Aorta (tissue), 5 donors: ENCODE results near the gene SLC25A12. TPM values are rescaled to one million over a fixed set of nuclear protein-coding genes. Genes with fewer than 3 reads are reported as not detected.

ENCODE experiments used
- ATAC-seq: fragments of 200-7000 bp; cut with Tn5 transposase; one replicate; pipeline ENCODE4 v1.9.1; 2022; ENCODE audit warnings: moderate library complexity; ENCODE audit not compliant: low FRiP score
- DNase-seq, 2 donors: peaks; one replicate each; pipeline ENCODE4 v3.0.0-alpha.2; 2020
- H3K27ac ChIP-seq, 2 donors: one replicate each; pipeline ENCODE4 v1.5.1; 2013; ENCODE audit warnings: low read length in 2 of 2, mild to moderate bottlenecking in 2 of 2, moderate library complexity in 2 of 2, control low read depth in 1 of 2, inconsistent platforms in 1 of 2, low read depth in 1 of 2
- H3K27me3 ChIP-seq, 2 donors: one replicate each; pipeline ENCODE4 v1.6.1; 2013; ENCODE audit warnings: control low read depth in 1 of 2, low read length in 1 of 2, mild to moderate bottlenecking in 1 of 2, moderate library complexity in 1 of 2; ENCODE audit not compliant: insufficient read depth in 2 of 2, control insufficient read depth in 1 of 2
- H3K36me3 ChIP-seq, 2 donors: one replicate each; pipeline ENCODE4 v1.6.1; 2013; ENCODE audit warnings: control low read depth in 1 of 2, low read length in 1 of 2, mild to moderate bottlenecking in 1 of 2; ENCODE audit not compliant: insufficient read depth in 2 of 2, control insufficient read depth in 1 of 2
- H3K4me1 ChIP-seq, 2 donors: one replicate each; pipeline ENCODE4 v1.6.1; 2013; ENCODE audit warnings: low read length in 2 of 2, control low read depth in 1 of 2, mild to moderate bottlenecking in 1 of 2, moderate library complexity in 1 of 2; ENCODE audit not compliant: insufficient read depth in 2 of 2, control insufficient read depth in 1 of 2
- H3K4me3 ChIP-seq, 2 donors: one replicate each; pipeline ENCODE4 v1.5.1; 2013; ENCODE audit warnings: low read length in 2 of 2, control low read depth in 1 of 2, mild to moderate bottlenecking in 1 of 2
- H3K9me3 ChIP-seq: one replicate; pipeline ENCODE4 v1.6.1; 2013; ENCODE audit warnings: mild to moderate bottlenecking, low read length; ENCODE audit not compliant: control insufficient read depth
- WGBS, 2 donors: extraction: QIAGEN DNeasy Blood & Tissue Kit; methylation state at CpG; one replicate each; pipeline ENCODE4 v1.1.7; 2013; 5-methylcytosine and 5-hydroxymethylcytosine counted together
- intact Hi-C, 2 donors: fragments of 100-400 bp; cut with DNase I; formaldehyde crosslinking; loops; one replicate each; pipeline versions ENCODE4 v1.14.2 to v1.15.0; 2022
- polyA plus RNA-seq, 2 donors: library from polyadenylated mRNA; stranded (reverse); fragments of 200-250 nt; gene quantifications; one replicate each; pipeline ENCODE4 v1.2.3, GENCODE V29; 2013
- total RNA-seq, 2 donors: library from RNA; stranded (reverse); fragmentation: NEBNext Ultra II Directional; extraction: Animal tissue kit (Norgen Biotek cat#: 25700); gene quantifications; one replicate each; pipeline ENCODE4 v1.2.1, GENCODE V29; 2021
- donor health status: healthy with polysubstance abuse.
- donor health status: Bipolar disorder and iron deficiency.
- donor health status: DM: no; HTN: no; CAD: no.
- donor health status: DM: no; HTN: no; CAD: no.
- donor health status: DM: yes; HTN: yes; CAD: no.

SLC25A12 gene
- total and polyA plus RNA-seq, 4 donors = 10.8 to 34.6 (median 25.9) TPM

DNA sequence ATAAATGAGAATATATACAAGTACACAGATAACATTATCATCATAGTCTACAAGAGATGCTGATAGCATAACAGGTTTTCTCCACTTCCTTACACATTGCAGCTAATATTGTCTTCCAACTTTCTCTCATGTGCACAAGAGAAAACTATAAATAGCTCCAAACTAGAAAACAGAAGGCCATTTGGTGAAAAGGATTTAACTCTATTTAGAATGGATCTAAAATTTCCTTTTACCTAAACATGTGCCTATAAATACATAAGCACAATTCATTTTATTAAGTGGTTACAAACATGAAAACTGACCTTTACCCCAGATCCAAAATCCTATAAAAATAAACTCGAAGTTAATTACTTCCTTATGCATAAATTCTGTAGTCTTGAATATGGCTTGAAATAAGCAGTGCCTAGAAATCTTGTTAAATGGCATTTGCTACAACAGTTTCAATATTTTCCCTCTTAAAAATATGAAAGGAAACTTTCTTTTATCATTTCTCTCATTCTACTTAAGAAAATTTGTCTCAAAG lies 41.6 kb downstream of the SLC25A12 start:
- no peaks in the 10 kb centered on the region for H3K9me3 ChIP-seq
- no peak overlapping the region for H3K27ac ChIP-seq
- H3K4me1 ChIP-seq = no peaks in the 10 kb centered on the region
- H3K4me3 ChIP-seq = no peak overlapping the region
- H3K36me3 ChIP-seq = no peaks in the 10 kb centered on the region
- WGBS, 2 donors = 0% methylated on average over 1 of the region's 1 CpG
- no peak for DNase-seq
- H3K27me3 ChIP-seq = no peaks in the 10 kb centered on the region
- intact Hi-C loops = no loop called here
- ATAC-seq = no peak

DNA sequence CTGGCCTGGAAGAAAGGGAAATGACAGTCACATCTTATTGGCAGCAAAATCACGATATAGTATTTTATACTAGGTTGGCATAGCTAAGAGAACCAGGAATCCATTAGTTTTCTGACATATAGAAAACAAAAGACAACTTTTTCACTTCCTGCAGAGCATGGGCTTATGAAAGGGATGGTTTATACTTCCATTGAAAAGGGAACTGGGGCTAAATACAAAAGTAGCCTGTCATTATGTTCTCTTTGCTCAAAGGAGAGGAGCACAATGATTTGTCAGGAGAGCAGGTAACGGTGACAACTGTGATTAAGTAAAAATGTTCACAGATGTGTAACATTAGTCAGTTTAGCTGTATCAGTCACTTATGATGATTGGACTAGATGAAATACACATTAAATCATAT lies 46.4 kb downstream of the SLC25A12 start:
- intact Hi-C loops = no loop called here
- 56 to 74% methylated on average over 2 of the region's 2 CpGs for WGBS, 2 donors
- Histone ChIP-seq H3K4me3 (no peak overlapping the region), H3K27ac (no peak overlapping the region), H3K9me3 (no peaks in the 10 kb centered on the region), H3K4me1 (no peaks in the 10 kb centered on the region), H3K27me3 (no peaks in the 10 kb centered on the region), H3K36me3 (no peaks in the 10 kb centered on the region)
- DNase-seq (no peak), ATAC-seq (no peak)

DNA sequence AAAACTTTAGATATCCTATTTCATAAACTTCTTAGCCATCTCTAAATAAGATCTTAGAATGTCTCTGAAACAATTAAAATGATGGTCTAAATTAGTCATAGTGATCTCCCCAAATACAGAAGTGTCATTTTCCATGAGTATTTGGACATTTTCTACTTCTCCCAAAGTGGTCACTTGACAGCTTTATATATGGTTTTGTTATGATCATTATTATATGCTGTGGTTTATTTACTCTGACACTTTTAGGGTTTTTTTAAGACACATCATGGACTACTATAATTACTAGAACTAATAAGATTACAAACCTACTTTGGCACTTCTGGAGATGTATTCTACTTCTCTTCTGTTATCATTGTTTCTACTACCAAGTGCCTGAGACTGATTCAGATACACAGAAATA lies 47.1 kb downstream of the SLC25A12 start:
- Histone ChIP-seq H3K9me3 (no peaks in the 10 kb centered on the region), H3K4me3 (no peak overlapping the region), H3K36me3 (no peaks in the 10 kb centered on the region), H3K27me3 (no peaks in the 10 kb centered on the region), H3K4me1 (no peaks in the 10 kb centered on the region), H3K27ac (no peak overlapping the region)
- ATAC-seq (no peak), DNase-seq (no peak)
- intact Hi-C loops = no loop called here

DNA sequence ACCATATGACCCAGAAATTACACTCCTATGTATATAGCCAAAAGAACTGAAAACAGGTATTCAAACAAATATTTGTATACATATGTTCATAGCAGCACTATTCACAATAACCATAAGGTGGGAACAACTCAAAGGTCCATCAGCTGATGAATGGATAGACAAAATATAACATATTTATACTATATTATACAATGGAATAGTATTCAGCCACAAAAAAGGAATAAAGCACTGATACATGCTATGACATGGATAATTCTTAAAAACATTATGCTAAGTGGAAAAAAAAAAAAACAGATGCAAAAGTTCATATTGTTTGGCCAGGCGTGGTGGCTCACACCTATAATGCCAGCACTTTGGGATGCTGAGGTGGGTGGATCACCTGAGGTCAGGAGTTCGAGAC lies 52.0 kb downstream of the SLC25A12 start:
- Histone ChIP-seq H3K27ac (no peak overlapping the region), H3K9me3 (no peaks in the 10 kb centered on the region), H3K27me3 (no peaks in the 10 kb centered on the region), H3K36me3 (no peaks in the 10 kb centered on the region), H3K4me3 (no peak overlapping the region), H3K4me1 (no peaks in the 10 kb centered on the region)
- DNase-seq (no peak), ATAC-seq (no peak)
- 96 to 97% methylated on average over 2 of the region's 2 CpGs for WGBS, 2 donors
- intact Hi-C loops = no loop called here

- H3K4me3 ChIP-seq = no peak overlapping the region
- no peak for DNase-seq
- peak; percentile 73 for ATAC-seq
- peaks cover 5 to 10% of the 10 kb centered on the region in 2 donors for H3K36me3 ChIP-seq
- no peaks in the 10 kb centered on the region for H3K27me3 ChIP-seq
- no peak overlapping the region for H3K27ac ChIP-seq
- 0 to 35% methylated on average over 2 of the region's 2 CpGs for whole genome bisulfite sequencing, 2 donors
- no peaks in the 10 kb centered on the region for H3K9me3 ChIP-seq
- intact Hi-C loops = no loop called here
- no peaks in the 10 kb centered on the region for H3K4me1 ChIP-seq
Measured at GRCh38 chr2:171837736-171838135, 56.3 kb downstream of the SLC25A12 start.

DNA sequence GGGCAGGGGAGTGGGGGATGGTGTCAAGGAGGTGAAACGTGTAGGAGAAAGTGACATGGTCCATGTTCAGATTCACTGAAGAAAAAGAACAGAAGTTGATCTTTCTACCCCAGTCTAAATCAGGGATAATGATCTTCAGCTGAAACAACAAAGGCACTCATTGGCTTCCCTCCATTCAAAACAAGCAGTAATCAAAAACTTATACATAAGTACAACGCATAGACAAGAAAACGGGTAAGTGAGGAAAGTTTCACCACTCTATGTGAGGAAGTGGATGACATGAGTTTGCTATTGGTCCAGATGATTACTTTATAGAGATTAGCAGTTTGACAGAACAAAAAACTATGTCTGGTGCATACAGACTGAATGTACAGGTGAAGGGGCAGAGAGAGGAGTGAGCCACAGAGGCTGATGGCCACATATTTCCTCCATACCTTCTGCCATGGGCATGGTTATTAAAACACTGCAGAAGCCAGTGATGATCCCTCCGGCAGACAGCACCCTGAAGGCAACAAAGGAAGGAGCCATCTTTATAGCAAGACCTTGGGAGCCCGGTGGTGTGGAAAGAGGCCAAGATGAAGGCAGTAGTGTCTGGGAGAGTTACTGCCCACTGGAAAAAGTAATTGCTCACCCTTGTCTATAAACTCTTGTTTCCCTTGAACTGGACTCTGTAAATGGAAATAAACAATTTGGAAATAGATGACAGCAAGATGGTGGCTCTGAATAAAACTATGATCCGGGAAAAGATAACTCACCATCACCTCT lies 57.7 kb downstream of the SLC25A12 start:
- Histone ChIP-seq H3K9me3 (no peaks in the 10 kb centered on the region), H3K4me3 (no peak overlapping the region), H3K4me1 (no peaks in the 10 kb centered on the region), H3K36me3 (peaks cover 8 to 20% of the 10 kb centered on the region in 2 donors), H3K27me3 (no peaks in the 10 kb centered on the region), H3K27ac (no peak overlapping the region)
- 62 to 66% methylated on average over 6 of the region's 6 CpGs for WGBS, 2 donors
- intact Hi-C loops = no loop called here
- ATAC-seq (no peak), DNase-seq (no peak)

DNA sequence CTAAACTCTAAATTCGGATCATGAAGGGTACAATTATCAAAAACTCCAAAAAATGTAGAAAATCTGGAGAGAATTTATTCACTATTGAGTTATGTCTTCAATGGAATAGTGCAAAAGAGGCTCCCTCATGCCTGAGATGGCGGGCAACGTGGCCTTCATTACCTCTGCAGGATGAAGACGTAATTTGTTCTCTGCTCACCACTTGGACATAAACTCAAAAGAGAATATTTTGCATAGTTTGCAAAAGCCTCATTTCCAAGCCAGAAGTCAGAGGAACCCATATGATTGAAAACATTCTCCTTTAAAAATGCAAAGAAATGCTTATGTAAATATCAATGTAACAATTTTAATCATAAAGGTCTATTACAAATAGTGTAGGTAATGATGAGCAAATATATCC lies 58.7 kb downstream of the SLC25A12 start:
- H3K36me3 ChIP-seq = peaks cover 11 to 20% of the 10 kb centered on the region in 2 donors
- 72 to 85% methylated on average over 4 of the region's 4 CpGs for WGBS, 2 donors

DNA sequence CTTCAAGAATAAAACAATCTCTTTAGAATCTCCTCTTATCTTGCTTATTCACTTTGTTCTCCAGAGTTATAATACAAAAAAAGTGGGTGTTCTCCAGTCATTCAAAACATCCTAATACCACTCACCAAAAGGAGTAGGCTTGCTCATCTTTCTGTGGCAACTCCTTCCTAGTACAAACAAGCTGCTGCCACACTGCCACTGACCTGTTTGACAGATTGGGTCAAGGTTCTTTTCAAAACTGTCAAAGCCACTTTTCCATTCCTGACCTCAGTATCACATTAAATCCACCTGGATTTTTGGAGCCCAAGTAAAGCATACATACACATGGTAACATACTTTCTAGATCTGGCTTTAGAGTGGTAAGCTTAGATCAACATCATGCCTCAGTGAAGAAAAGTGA lies 59.8 kb downstream of the SLC25A12 start:
- ATAC-seq (no peak), DNase-seq (no peak)
- H3K4me1 ChIP-seq = no peaks in the 10 kb centered on the region
- H3K27ac ChIP-seq = no peak overlapping the region
- H3K27me3 ChIP-seq = no peaks in the 10 kb centered on the region
- H3K9me3 ChIP-seq = no peaks in the 10 kb centered on the region
- H3K36me3 ChIP-seq = peaks cover 11 to 20% of the 10 kb centered on the region in 2 donors
- H3K4me3 ChIP-seq = no peak overlapping the region
- intact Hi-C loops = no loop called here

More for the DNA sequence above, 58.7 kb downstream of the SLC25A12 start:
- intact Hi-C loops = no loop called here
- no peaks in the 10 kb centered on the region for H3K9me3 ChIP-seq
- no peaks in the 10 kb centered on the region for H3K27me3 ChIP-seq
- H3K27ac ChIP-seq = no peak overlapping the region
- DNase-seq (no peak), ATAC-seq (no peak)
- H3K4me1 ChIP-seq = no peaks in the 10 kb centered on the region
- no peak overlapping the region for H3K4me3 ChIP-seq

GRCh38 chr2:171832489-171832888 lies 61.6 kb downstream of the SLC25A12 start:
- intact Hi-C loops = no loop called here
- Histone ChIP-seq H3K27me3 (no peaks in the 10 kb centered on the region), H3K9me3 (no peaks in the 10 kb centered on the region), H3K4me1 (no peaks in the 10 kb centered on the region), H3K36me3 (peaks cover 11 to 20% of the 10 kb centered on the region in 2 donors), H3K4me3 (no peak overlapping the region), H3K27ac (no peak overlapping the region)
- ATAC-seq (no peak), DNase-seq (no peak)
